ENCODE results near the gene GNG11.

GRCh38 chr7:93883917-93884345, 37.6 kb upstream of the GNG11 start:
- no peak for TF ChIP-seq CTCF (IDR thresholded peaks at IDR 0.05)
- TF ChIP-seq POLR2AphosphoS5 (IDR thresholded peaks at IDR 0.05; ENCODE audit: low read depth, low read length): no peak
- no peak for TF ChIP-seq SIN3A (IDR thresholded peaks at IDR 0.05; ENCODE audit: borderline replicate concordance, insufficient read depth, low read depth, low read length)
- TF ChIP-seq REST (IDR thresholded peaks at IDR 0.05; ENCODE audit: insufficient read depth in 1 of 2, low read depth in 2 of 2, low read length in 1 of 2): no peak
